HCT116 (cell line): ENCODE data around the gene MUC13. TPM values are rescaled to one million over a fixed set of nuclear protein-coding genes. Genes with fewer than 3 reads are reported as not detected.

Source experiments
- ATAC-seq: fragments of 200-7000 bp; cut with Tn5 transposase; 2 replicates; pipeline ENCODE4 v1.9.1; 2020; ENCODE audit warnings: mild to moderate bottlenecking, moderate library complexity
- BruUV-seq: library from RNA; stranded (reverse); fragments of 400-500 nt; replicated peaks from 2 replicates; lab custom pipeline; 2021; lab: Mats Ljungman, UMichigan
- CTCF ChIA-PET: fragments of 300-600 bp; sonication (Branson Sonifier 250); formaldehyde crosslinking; loops from one replicate; lab custom pipeline; 2021; ENCODE audit warnings: antibody characterized with exemption; lab: Charles Lee
- POLR2A ChIA-PET: fragments of 300-600, 350-600 bp; sonication (Branson Sonifier 250); formaldehyde crosslinking; loops from one replicate; lab custom pipeline; 2021; ENCODE audit warnings: antibody characterized with exemption; lab: Charles Lee
- RAD21 ChIA-PET, 2 experiments: fragments of 300-600 bp; sonication (Branson Sonifier 250); formaldehyde crosslinking; loops; one replicate each; lab custom pipeline; 2023; ENCODE audit warnings: low total read pairs in 2 of 2; ENCODE audit not compliant: uncharacterized antibody in 2 of 2, unreplicated experiment in 2 of 2, low non-redundant PET in 1 of 2; lab: Charles Lee
- DNase-seq: peaks from one replicate; pipeline ENCODE4 v3.0.0-alpha.2; 2010; ENCODE audit warnings: low read depth, low spot score
- H2AFZ ChIP-seq: fragments of 200-600 bp; shearing (Covaris generic), sonication (generic); 2 replicates; pipeline ENCODE4 v1.6.1; 2017; ENCODE audit warnings: low read depth, mixed run types, mixed read lengths, antibody characterized with exemption, low read length; ENCODE audit not compliant: poor library complexity, severe bottlenecking
- H3K27ac ChIP-seq: 2 replicates; pipeline ENCODE4 v1.5.1; 2012; ENCODE audit warnings: low read depth, low read length
- H3K27me3 ChIP-seq: fragments of 200-600 bp; sonication (generic); 2 replicates; pipeline ENCODE4 v1.6.1; 2016; ENCODE audit warnings: mixed run types, low read length, mixed read lengths; ENCODE audit not compliant: insufficient read depth
- H3K36me3 ChIP-seq, 2 experiments: fragments of 200-500 bp in 1 of 2; fragments of 200-600 bp in 1 of 2; sonication (Bioruptor generic) in 1 of 2; sonication (generic) in 1 of 2; 2 replicates each; pipeline versions ENCODE4 v1.5.1 to v1.6.1; 2014 to 2016; ENCODE audit warnings: low read length in 2 of 2, inconsistent platforms in 1 of 2, mixed read lengths in 1 of 2, mixed run types in 1 of 2; ENCODE audit not compliant: insufficient read depth in 2 of 2, control insufficient read depth in 1 of 2
- H3K4me1 ChIP-seq, 2 experiments: fragments of 200-600 bp in 1 of 2; sonication (generic) in 1 of 2; 2 replicates each; pipeline versions ENCODE4 v1.5.1 to v1.6.1; 2012 to 2017; ENCODE audit warnings: low read length in 2 of 2, inconsistent platforms in 1 of 2, mild to moderate bottlenecking in 1 of 2, mixed read lengths in 1 of 2, mixed run types in 1 of 2, moderate library complexity in 1 of 2; ENCODE audit not compliant: insufficient read depth in 2 of 2, control insufficient read depth in 1 of 2
- H3K4me2 ChIP-seq: fragments of 200-600 bp; sonication (generic); 2 replicates; pipeline ENCODE4 v1.6.1; 2017; ENCODE audit warnings: mixed run types, low read length, mixed read lengths
- H3K4me3 ChIP-seq, 2 experiments: fragments of 200-600 bp in 1 of 2; sonication (generic) in 1 of 2; replicated peaks in 1 of 2; 2 replicates each; pipeline ENCODE4 v1.5.1; 2011 to 2016; ENCODE audit warnings: low read length in 2 of 2, control low read depth in 1 of 2, low read depth in 1 of 2, mild to moderate bottlenecking in 1 of 2, mixed read lengths in 1 of 2, mixed run types in 1 of 2
- H3K79me2 ChIP-seq: fragments of 200-600 bp; sonication (generic); 2 replicates; pipeline ENCODE4 v1.6.1; 2017; ENCODE audit warnings: mild to moderate bottlenecking, mixed run types, low read length, moderate library complexity, mixed read lengths; ENCODE audit not compliant: insufficient read depth
- H3K9ac ChIP-seq: fragments of 200-600 bp; sonication (generic); 2 replicates; pipeline ENCODE4 v1.6.1; 2016; ENCODE audit warnings: low read length, mixed read lengths
- H3K9me2 ChIP-seq: fragments of 200-600 bp; sonication (generic), shearing (Covaris generic); 2 replicates; pipeline ENCODE4 v1.6.1; 2017; ENCODE audit warnings: mixed run types, mild to moderate bottlenecking, moderate library complexity; ENCODE audit not compliant: insufficient read depth
- H3K9me3 ChIP-seq, 2 experiments: fragments of 200-500 bp in 1 of 2; fragments of 200-600 bp in 1 of 2; sonication (Bioruptor generic) in 1 of 2; sonication (generic) in 1 of 2; 2 replicates each; pipeline ENCODE4 v1.6.1; 2014 to 2017; ENCODE audit warnings: low read length in 2 of 2, mixed read lengths in 2 of 2, inconsistent platforms in 1 of 2, low read depth in 1 of 2, mild to moderate bottlenecking in 1 of 2, mixed run types in 1 of 2, moderate library complexity in 1 of 2; ENCODE audit not compliant: control insufficient read depth in 1 of 2, insufficient read depth in 1 of 2
- H4K20me1 ChIP-seq: fragments of 200-600 bp; sonication (generic), shearing (Covaris generic); 2 replicates; pipeline ENCODE4 v1.6.1; 2017; ENCODE audit warnings: mixed run types, mild to moderate bottlenecking, moderate library complexity; ENCODE audit not compliant: insufficient read depth
- ATF3 ChIP-seq: IDR thresholded peaks from 2 replicates; pipeline ENCODE4 v1.6.1; 2012
- CEBPB ChIP-seq: IDR thresholded peaks from 2 replicates; pipeline ENCODE4 v1.6.1; 2012; ENCODE audit warnings: low read depth
- EGR1 ChIP-seq: IDR thresholded peaks from 2 replicates; pipeline ENCODE4 v1.6.1; 2012; ENCODE audit warnings: low read depth
- ELF1 ChIP-seq: IDR thresholded peaks from 2 replicates; pipeline ENCODE4 v1.6.1; 2012; ENCODE audit warnings: low read depth, borderline replicate concordance
- EZH2 ChIP-seq: fragments of 200-600 bp; sonication (generic); IDR thresholded peaks from 2 replicates; pipeline ENCODE4 v1.6.1; 2017; ENCODE audit warnings: antibody characterized with exemption, mixed run types
- JUND ChIP-seq: IDR thresholded peaks from 2 replicates; pipeline ENCODE4 v1.6.1; 2012
- MAX ChIP-seq: IDR thresholded peaks from 2 replicates; pipeline ENCODE4 v1.6.1; 2012
- POLR2AphosphoS5 ChIP-seq: IDR thresholded peaks from 2 replicates; pipeline ENCODE4 v1.6.1; 2011; ENCODE audit warnings: mild to moderate bottlenecking, low read depth, low read length, moderate library complexity
- RAD21 ChIP-seq: IDR thresholded peaks from 2 replicates; pipeline ENCODE4 v1.6.1; 2012; ENCODE audit warnings: low read depth, mild to moderate bottlenecking
- SP1 ChIP-seq: IDR thresholded peaks from 2 replicates; pipeline ENCODE4 v1.6.1; 2012; ENCODE audit warnings: low read depth
- SRF ChIP-seq: IDR thresholded peaks from 2 replicates; pipeline ENCODE4 v1.6.1; 2012; ENCODE audit warnings: low read depth
- TCF7L2 ChIP-seq: IDR thresholded peaks from 2 replicates; pipeline ENCODE4 v1.7.0; 2011; ENCODE audit warnings: borderline replicate concordance, inconsistent platforms; ENCODE audit not compliant: insufficient read depth, insufficient read length; ENCODE audit errors: extremely low read depth
- YY1 ChIP-seq: IDR thresholded peaks from 2 replicates; pipeline ENCODE4 v1.6.1; 2011; ENCODE audit warnings: low read length, low read depth, moderate library complexity, mild to moderate bottlenecking; ENCODE audit not compliant: insufficient replicate concordance; ENCODE audit errors: extremely low read depth
- ZNF274 ChIP-seq: fragments of 200-500 bp; sonication (Bioruptor generic); IDR thresholded peaks from 2 replicates; pipeline ENCODE4 v1.6.1; 2014; ENCODE audit warnings: mild to moderate bottlenecking, low read depth, low read length, inconsistent platforms
- intact Hi-C: fragments of 100-400 bp; cut with micrococcal nuclease; formaldehyde crosslinking; loops from 2 replicates; pipeline ENCODE4 v1.10.0; 2022
- total RNA-seq: library from RNA; stranded (reverse); gene quantifications from one replicate; pipeline ENCODE4 v1.2.1, GENCODE V29; 2021; ENCODE audit not compliant: unreplicated experiment
- TF ChIP-seq, protein P1 (sequence below): IDR thresholded peaks from 2 replicates; pipeline ENCODE4 v1.6.1; 2012; ENCODE audit warnings: low read depth

MUC13 gene
- total RNA-seq, 1 experiment from 2014 or later = 0.44 TPM

DNA sequence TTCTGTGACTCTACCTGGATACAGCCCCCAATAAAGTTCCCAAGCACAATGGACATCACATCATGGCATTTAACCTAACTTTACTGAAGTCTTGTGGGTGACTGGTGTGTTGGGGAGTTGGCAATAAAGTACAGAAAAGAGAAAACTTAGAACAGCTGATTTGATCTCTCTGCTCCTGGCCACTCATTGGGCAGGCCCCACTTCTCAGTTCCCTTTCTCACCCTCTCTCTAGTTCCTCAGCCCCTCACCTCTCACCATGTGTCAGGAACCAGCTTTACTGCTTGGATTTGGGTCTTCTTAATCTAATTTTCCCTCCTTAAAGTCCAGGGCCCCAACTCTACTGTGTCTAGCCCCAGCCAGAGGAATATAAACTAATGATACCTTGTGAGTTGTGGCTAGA lies 713 bp upstream of the MUC13 start:
- no TSS peak for BruUV-seq
- POLR2A ChIA-PET = no interaction called here

More for the DNA sequence above, 713 bp upstream of the MUC13 start:
- Histone ChIP-seq H3K27ac (no peak overlapping the region), H3K9me2 (no peaks in the 10 kb centered on the region), H3K36me3 (no peaks in the 10 kb centered on the region)
- no peak for ATAC-seq
- TF ChIP-seq MAX = no peak
- TF ChIP-seq SP1 = no peak
- no peak for TF ChIP-seq TCF7L2
- TF ChIP-seq EGR1 = no peak
- no peak for TF ChIP-seq YY1
- TF ChIP-seq, protein P1, sequence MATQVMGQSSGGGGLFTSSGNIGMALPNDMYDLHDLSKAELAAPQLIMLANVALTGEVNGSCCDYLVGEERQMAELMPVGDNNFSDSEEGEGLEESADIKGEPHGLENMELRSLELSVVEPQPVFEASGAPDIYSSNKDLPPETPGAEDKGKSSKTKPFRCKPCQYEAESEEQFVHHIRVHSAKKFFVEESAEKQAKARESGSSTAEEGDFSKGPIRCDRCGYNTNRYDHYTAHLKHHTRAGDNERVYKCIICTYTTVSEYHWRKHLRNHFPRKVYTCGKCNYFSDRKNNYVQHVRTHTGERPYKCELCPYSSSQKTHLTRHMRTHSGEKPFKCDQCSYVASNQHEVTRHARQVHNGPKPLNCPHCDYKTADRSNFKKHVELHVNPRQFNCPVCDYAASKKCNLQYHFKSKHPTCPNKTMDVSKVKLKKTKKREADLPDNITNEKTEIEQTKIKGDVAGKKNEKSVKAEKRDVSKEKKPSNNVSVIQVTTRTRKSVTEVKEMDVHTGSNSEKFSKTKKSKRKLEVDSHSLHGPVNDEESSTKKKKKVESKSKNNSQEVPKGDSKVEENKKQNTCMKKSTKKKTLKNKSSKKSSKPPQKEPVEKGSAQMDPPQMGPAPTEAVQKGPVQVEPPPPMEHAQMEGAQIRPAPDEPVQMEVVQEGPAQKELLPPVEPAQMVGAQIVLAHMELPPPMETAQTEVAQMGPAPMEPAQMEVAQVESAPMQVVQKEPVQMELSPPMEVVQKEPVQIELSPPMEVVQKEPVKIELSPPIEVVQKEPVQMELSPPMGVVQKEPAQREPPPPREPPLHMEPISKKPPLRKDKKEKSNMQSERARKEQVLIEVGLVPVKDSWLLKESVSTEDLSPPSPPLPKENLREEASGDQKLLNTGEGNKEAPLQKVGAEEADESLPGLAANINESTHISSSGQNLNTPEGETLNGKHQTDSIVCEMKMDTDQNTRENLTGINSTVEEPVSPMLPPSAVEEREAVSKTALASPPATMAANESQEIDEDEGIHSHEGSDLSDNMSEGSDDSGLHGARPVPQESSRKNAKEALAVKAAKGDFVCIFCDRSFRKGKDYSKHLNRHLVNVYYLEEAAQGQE = no peak
- TF ChIP-seq CEBPB = no peak
- no peak for TF ChIP-seq SRF
- no peak for TF ChIP-seq POLR2AphosphoS5
- TF ChIP-seq ZNF274 = no peak
- TF ChIP-seq ELF1 = no peak
- no peak for TF ChIP-seq EZH2
- no peak for TF ChIP-seq ATF3
- no peak for TF ChIP-seq JUND
- no peak for TF ChIP-seq RAD21
- TF ChIP-seq, all 23 proteins: peak for 0
- Histone ChIP-seq H3K4me2 (no peak overlapping the region), H3K27me3 (no peaks in the 10 kb centered on the region), H4K20me1 (no peaks in the 10 kb centered on the region), H3K79me2 (no peaks in the 10 kb centered on the region), H3K9ac (no peak overlapping the region), H2AFZ (no peak overlapping the region), H3K9me3 (no peaks in the 10 kb centered on the region), H3K4me1 (peaks cover 0 to 9% of the 10 kb centered on the region in 2 experiments; a peak in 1 of 4 replicates), H3K4me3 (no peak overlapping the region)
- DNase-seq = no peak
- ChIA-PET RAD21 (no interaction called here), CTCF (no interaction called here)
- intact Hi-C loops = no loop called here
